K562 (cell line): ENCODE measurements around the gene MRPS24. TPM values are rescaled to one million over a fixed set of nuclear protein-coding genes. Genes with fewer than 3 reads are reported as not detected.

Source experiments
- ADNP ChIP-seq: fragments of 200-800 bp; sonication (Bioruptor generic); IDR thresholded peaks from 2 replicates; pipeline ENCODE4 v1.6.1; 2016; ENCODE audit warnings: missing genetic modification characterization, missing compliant biosample characterization
- BRD9 ChIP-seq: fragments of 450-650 bp; IDR thresholded peaks from 2 replicates; pipeline ENCODE4 v1.6.1; 2018; ENCODE audit warnings: low read depth; ENCODE audit not compliant: partially characterized antibody
- COPS2 ChIP-seq: fragments of 450-650 bp; conservative IDR thresholded peaks from 2 replicates; pipeline ENCODE4 v1.6.1; 2016; ENCODE audit warnings: mild to moderate bottlenecking, moderate library complexity
- CTBP1 ChIP-seq: fragments of 450-650 bp; IDR thresholded peaks from 2 replicates; pipeline ENCODE4 v1.6.1; 2016; ENCODE audit warnings: borderline replicate concordance
- GABPA ChIP-seq: fragments of 200-800 bp; sonication (Bioruptor generic); conservative IDR thresholded peaks from 2 replicates; pipeline ENCODE4 v1.6.1; 2016; ENCODE audit warnings: low read depth, missing genetic modification characterization, missing compliant biosample characterization
- HNRNPL ChIP-seq: fragments of 200-400 bp; formaldehyde crosslinking; IDR thresholded peaks from 2 replicates; pipeline ENCODE4 v1.6.1; 2017; ENCODE audit warnings: low read depth, mild to moderate bottlenecking, low read length
- NFIC ChIP-seq: fragments of 450-650 bp; IDR thresholded peaks from 2 replicates; pipeline ENCODE4 v1.6.1; 2017; ENCODE audit warnings: mild to moderate bottlenecking, inconsistent platforms
- NR2C2 ChIP-seq, 2 experiments: fragments of 200-800 bp in 1 of 2; sonication (Bioruptor generic) in 1 of 2; sonication (generic) in 1 of 2; formaldehyde crosslinking in 1 of 2; IDR thresholded peaks; 2 replicates each; pipeline versions ENCODE4 v1.6.1 to v1.8.0; 2016 to 2022; ENCODE audit warnings: mild to moderate bottlenecking in 1 of 2, missing compliant biosample characterization in 1 of 2, missing genetic modification characterization in 1 of 2, missing genetic modification reagents in 1 of 2
- POLR2A ChIP-seq: fragments of 450-650 bp; conservative IDR thresholded peaks from 2 replicates; pipeline ENCODE4 v1.6.1; 2016
- POLR2G ChIP-seq: fragments of 200-400 bp; formaldehyde crosslinking; IDR thresholded peaks from 2 replicates; pipeline ENCODE4 v1.6.1; 2017; ENCODE audit warnings: low read depth, mild to moderate bottlenecking, antibody characterized with exemption, low read length, moderate library complexity
- SAP30 ChIP-seq: fragments of 200-600 bp; sonication (generic); IDR thresholded peaks from 2 replicates; pipeline ENCODE4 v1.6.1; 2012; ENCODE audit warnings: borderline replicate concordance, low read depth, mild to moderate bottlenecking, moderate library complexity, low read length, control low read depth, inconsistent platforms; ENCODE audit not compliant: insufficient read depth, poor library complexity, severe bottlenecking
- SIN3A ChIP-seq, 2 experiments: fragments of 150-350 bp in 1 of 2; IDR thresholded peaks; 2 replicates each; pipeline ENCODE4 v1.6.1; 2011 to 2016; ENCODE audit warnings: borderline replicate concordance in 2 of 2, low read depth in 2 of 2, low read length in 2 of 2, mild to moderate bottlenecking in 2 of 2, moderate library complexity in 2 of 2; ENCODE audit not compliant: control insufficient read depth in 1 of 2
- SREBF1 ChIP-seq: fragments of 150-350 bp; IDR thresholded peaks from 2 replicates; pipeline ENCODE4 v1.6.1; 2014; ENCODE audit warnings: antibody characterized with exemption, low read depth, low read length, borderline replicate concordance
- XRCC5 ChIP-seq: fragments of 200-400 bp; formaldehyde crosslinking; IDR thresholded peaks from 2 replicates; pipeline ENCODE4 v1.6.1; 2017; ENCODE audit warnings: low read depth, mild to moderate bottlenecking, low read length
- ZFX ChIP-seq: sonication (generic); formaldehyde crosslinking; IDR thresholded peaks from 2 replicates; pipeline ENCODE4 v1.8.0; 2022; ENCODE audit warnings: mild to moderate bottlenecking, missing genetic modification reagents, moderate library complexity
- ZNF184 ChIP-seq: sonication (generic); formaldehyde crosslinking; IDR thresholded peaks from 2 replicates; pipeline ENCODE4 v1.5.0; 2020; ENCODE audit warnings: missing genetic modification reagents
- ZNF217 ChIP-seq: sonication (generic); formaldehyde crosslinking; IDR thresholded peaks from 2 replicates; pipeline ENCODE4 v1.8.0; 2022; ENCODE audit warnings: mild to moderate bottlenecking, missing genetic modification reagents
- ZNF324 ChIP-seq: fragments of 250-450 bp; sonication (Bioruptor Pico); IDR thresholded peaks from 2 replicates; pipeline ENCODE4 v1.4.0; 2020; ENCODE audit warnings: mild to moderate bottlenecking
- ZNF347 ChIP-seq: fragments of 450-650 bp; formaldehyde crosslinking; IDR thresholded peaks from 2 replicates; pipeline ENCODE4 v1.4.0; 2020; ENCODE audit warnings: low read depth, mild to moderate bottlenecking, moderate library complexity
- ZNF75A ChIP-seq: fragments of 450-650 bp; formaldehyde crosslinking; IDR thresholded peaks from 2 replicates; pipeline ENCODE4 v1.4.0; 2020; ENCODE audit warnings: mild to moderate bottlenecking
- polyA plus RNA-seq, 8 experiments: library from polyadenylated mRNA; depleted of rRNA in 4 of 8; stranded (reverse) in 5 of 8; unstranded in 3 of 8; fragments of >200 nt; fragmentation: Nextera tagmentation in 2 of 8; fragmentation: Illumina TruSeq in 1 of 8; extraction: Ambion mirVana in 2 of 8; extraction: Trizol in 1 of 8; gene quantifications; 2 replicates each; pipeline versions ENCODE4 v1.2.1 to v1.2.3, GENCODE V29; 2011 to 2014; ENCODE audit warnings: inconsistent platforms in 1 of 8, missing spikeins in 1 of 8
- total RNA-seq, 7 experiments: library from RNA; depleted of rRNA in 6 of 7; stranded (reverse); fragments of >200 nt in 6 of 7; fragmentation: Illumina TruSeq in 2 of 7; extraction: Trizol in 2 of 7; gene quantifications; 2 replicates each; pipeline versions ENCODE4 v1.2.1 to v1.2.3, GENCODE V29; 2011 to 2021; ENCODE audit warnings: low replicate concordance in 1 of 7
- TF ChIP-seq, protein P1 (sequence below): fragments of 250-450 bp; sonication (Bioruptor Pico); IDR thresholded peaks from 2 replicates; pipeline ENCODE4 v1.5.0; 2020; ENCODE audit warnings: mild to moderate bottlenecking, borderline replicate concordance
- TF ChIP-seq, protein P2 (sequence below): sonication (generic); formaldehyde crosslinking; IDR thresholded peaks from 2 replicates; pipeline ENCODE4 v1.8.0; 2023; ENCODE audit warnings: mild to moderate bottlenecking, missing genetic modification reagents
- TF ChIP-seq, protein P3 (sequence below): fragments of 450-650 bp; conservative IDR thresholded peaks from 2 replicates; pipeline ENCODE4 v1.6.1; 2016; ENCODE audit warnings: missing genetic modification characterization, low read depth, mild to moderate bottlenecking, missing compliant biosample characterization, moderate library complexity

The MRPS24 gene
- total and polyA plus RNA-seq, 9 of the 15 experiments (the other 6 are each of a cell fraction or from before 2014, with no cell fraction given), result 51.4 to 214 (median 169) TPM

DNA sequence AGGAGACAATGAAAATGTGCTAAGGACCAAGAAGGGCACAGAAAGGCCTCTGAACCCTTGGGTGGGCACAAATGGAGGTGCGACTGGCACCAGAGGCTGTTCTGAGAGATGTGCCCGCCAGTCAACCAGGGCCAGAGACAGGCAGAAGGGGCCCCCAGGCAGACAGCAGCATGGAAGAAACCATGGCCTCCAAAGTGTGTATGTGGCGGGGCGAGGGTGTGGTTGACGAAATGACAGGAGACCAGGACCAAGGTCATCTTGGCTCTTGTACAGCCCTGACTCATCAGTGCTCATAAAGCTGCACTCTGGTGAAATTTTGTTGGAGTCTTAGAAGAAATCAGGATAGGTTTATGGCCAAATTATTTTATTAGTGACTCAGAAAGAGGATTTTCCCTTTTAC lies 4.0 kb upstream of the MRPS24 start (continued):
- TF ChIP-seq, protein P1, sequence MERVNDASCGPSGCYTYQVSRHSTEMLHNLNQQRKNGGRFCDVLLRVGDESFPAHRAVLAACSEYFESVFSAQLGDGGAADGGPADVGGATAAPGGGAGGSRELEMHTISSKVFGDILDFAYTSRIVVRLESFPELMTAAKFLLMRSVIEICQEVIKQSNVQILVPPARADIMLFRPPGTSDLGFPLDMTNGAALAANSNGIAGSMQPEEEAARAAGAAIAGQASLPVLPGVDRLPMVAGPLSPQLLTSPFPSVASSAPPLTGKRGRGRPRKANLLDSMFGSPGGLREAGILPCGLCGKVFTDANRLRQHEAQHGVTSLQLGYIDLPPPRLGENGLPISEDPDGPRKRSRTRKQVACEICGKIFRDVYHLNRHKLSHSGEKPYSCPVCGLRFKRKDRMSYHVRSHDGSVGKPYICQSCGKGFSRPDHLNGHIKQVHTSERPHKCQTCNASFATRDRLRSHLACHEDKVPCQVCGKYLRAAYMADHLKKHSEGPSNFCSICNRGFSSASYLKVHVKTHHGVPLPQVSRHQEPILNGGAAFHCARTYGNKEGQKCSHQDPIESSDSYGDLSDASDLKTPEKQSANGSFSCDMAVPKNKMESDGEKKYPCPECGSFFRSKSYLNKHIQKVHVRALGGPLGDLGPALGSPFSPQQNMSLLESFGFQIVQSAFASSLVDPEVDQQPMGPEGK, result no peak
- TF ChIP-seq NR2C2 (CRISPR knock-in tag; IDR thresholded peaks at IDR 0.05), result no peak
- TF ChIP-seq NR2C2 (tag; IDR thresholded peaks at IDR 0.05), result peak; percentile 44
- TF ChIP-seq, protein P2, sequence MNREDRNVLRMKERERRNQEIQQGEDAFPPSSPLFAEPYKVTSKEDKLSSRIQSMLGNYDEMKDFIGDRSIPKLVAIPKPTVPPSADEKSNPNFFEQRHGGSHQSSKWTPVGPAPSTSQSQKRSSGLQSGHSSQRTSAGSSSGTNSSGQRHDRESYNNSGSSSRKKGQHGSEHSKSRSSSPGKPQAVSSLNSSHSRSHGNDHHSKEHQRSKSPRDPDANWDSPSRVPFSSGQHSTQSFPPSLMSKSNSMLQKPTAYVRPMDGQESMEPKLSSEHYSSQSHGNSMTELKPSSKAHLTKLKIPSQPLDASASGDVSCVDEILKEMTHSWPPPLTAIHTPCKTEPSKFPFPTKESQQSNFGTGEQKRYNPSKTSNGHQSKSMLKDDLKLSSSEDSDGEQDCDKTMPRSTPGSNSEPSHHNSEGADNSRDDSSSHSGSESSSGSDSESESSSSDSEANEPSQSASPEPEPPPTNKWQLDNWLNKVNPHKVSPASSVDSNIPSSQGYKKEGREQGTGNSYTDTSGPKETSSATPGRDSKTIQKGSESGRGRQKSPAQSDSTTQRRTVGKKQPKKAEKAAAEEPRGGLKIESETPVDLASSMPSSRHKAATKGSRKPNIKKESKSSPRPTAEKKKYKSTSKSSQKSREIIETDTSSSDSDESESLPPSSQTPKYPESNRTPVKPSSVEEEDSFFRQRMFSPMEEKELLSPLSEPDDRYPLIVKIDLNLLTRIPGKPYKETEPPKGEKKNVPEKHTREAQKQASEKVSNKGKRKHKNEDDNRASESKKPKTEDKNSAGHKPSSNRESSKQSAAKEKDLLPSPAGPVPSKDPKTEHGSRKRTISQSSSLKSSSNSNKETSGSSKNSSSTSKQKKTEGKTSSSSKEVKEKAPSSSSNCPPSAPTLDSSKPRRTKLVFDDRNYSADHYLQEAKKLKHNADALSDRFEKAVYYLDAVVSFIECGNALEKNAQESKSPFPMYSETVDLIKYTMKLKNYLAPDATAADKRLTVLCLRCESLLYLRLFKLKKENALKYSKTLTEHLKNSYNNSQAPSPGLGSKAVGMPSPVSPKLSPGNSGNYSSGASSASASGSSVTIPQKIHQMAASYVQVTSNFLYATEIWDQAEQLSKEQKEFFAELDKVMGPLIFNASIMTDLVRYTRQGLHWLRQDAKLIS, result no peak
- no peak for TF ChIP-seq ZNF324 (CRISPR knock-in tag)
- TF ChIP-seq SAP30, result no peak
- no peak for TF ChIP-seq ZFX (CRISPR knock-in tag)
- no peak for TF ChIP-seq ZNF75A (CRISPR knock-in tag)
- TF ChIP-seq BRD9, result no peak
- TF ChIP-seq CTBP1, result peak; percentile 34; the same call in 1 of the 2 replicates
- no peak for TF ChIP-seq COPS2
- TF ChIP-seq GABPA (tag), result no peak
- peak; percentile 38; the same call in 1 of the 2 replicates for TF ChIP-seq NFIC
- TF ChIP-seq HNRNPL, result no peak
- TF ChIP-seq SREBF1, result no peak
- TF ChIP-seq, protein P3, sequence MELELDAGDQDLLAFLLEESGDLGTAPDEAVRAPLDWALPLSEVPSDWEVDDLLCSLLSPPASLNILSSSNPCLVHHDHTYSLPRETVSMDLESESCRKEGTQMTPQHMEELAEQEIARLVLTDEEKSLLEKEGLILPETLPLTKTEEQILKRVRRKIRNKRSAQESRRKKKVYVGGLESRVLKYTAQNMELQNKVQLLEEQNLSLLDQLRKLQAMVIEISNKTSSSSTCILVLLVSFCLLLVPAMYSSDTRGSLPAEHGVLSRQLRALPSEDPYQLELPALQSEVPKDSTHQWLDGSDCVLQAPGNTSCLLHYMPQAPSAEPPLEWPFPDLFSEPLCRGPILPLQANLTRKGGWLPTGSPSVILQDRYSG, result no peak
- 0 out of 2 replicates have a peak, but pooled peaks have one; percentile 31 for TF ChIP-seq POLR2G
- no peak for TF ChIP-seq XRCC5
- TF ChIP-seq SIN3A (IDR thresholded peaks at IDR 0.05; ENCODE audit: borderline replicate concordance in 2 of 2, control insufficient read depth in 1 of 2, low read depth in 2 of 2, low read length in 2 of 2), result no peak
- TF ChIP-seq POLR2A, result no peak
- no peak for TF ChIP-seq ADNP (tag)
- TF ChIP-seq ZNF347, result no peak
- TF ChIP-seq ZNF184 (CRISPR knock-in tag), result no peak
- no peak for TF ChIP-seq ZNF217
